ENCODE measurements around the gene DDB1.

DDB1 gene

DNA sequence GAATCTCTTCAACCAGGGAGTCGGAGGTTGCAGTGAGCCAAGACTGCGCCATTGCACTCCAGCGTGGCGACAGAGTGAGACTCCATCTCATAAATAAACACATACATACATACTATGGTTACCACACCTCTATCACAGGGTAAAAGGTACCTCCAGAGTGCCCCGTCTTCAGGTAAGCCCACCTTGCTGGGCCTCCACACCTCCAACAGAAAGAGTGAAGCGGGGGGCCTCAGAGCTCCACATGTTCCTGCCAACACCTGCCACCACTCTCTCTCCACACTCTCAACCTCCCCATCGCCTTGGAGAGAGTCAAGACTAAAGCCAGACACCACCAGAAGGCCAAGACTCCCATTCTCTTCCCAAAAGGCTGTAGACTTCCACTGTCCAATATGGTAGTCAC lies 27.5 kb downstream of the DDB1 start:
- no peak for DNase-seq
- no peak overlapping the region for H3K27ac Mint-ChIP-seq
- no peaks in the 10 kb centered on the region for H3K9me3 Mint-ChIP-seq
- H3K4me1 Mint-ChIP-seq (ENCODE audit: low read depth) = peaks cover 9% of the 10 kb centered on the region
- H3K36me3 Mint-ChIP-seq (ENCODE audit: low read depth) = no peaks in the 10 kb centered on the region
- H3K4me3 Mint-ChIP-seq = no peak overlapping the region
- no peaks in the 10 kb centered on the region for H3K27me3 Mint-ChIP-seq

DNA sequence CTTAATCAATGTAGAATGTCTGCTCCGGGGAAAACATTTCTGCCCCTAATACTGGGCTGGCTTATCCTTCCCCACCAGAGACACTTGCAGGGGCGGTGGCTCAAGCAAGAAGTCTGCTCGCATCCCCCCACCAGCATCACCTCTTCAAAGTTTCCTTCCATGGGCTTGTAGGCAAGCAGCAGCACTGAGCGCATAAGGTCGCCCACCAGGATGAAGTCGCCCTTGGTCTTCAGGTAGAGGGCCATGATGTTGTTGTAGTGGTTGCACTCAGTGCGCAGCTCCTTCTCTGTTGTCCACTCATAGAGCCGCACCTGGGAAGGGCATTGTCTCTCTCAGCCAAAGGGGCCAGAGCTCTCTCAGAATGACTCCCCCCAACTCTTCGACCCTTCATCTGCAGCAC lies 29.2 kb downstream of the DDB1 start:
- Mint-ChIP-seq H3K9me3 (no peaks in the 10 kb centered on the region), H3K27ac (no peak overlapping the region), H3K4me3 (no peak overlapping the region), H3K27me3 (no peaks in the 10 kb centered on the region), H3K36me3 (ENCODE audit: low read depth) (no peaks in the 10 kb centered on the region), H3K4me1 (ENCODE audit: low read depth) (peaks cover 15% of the 10 kb centered on the region)
- DNase-seq = no peak

DNA sequence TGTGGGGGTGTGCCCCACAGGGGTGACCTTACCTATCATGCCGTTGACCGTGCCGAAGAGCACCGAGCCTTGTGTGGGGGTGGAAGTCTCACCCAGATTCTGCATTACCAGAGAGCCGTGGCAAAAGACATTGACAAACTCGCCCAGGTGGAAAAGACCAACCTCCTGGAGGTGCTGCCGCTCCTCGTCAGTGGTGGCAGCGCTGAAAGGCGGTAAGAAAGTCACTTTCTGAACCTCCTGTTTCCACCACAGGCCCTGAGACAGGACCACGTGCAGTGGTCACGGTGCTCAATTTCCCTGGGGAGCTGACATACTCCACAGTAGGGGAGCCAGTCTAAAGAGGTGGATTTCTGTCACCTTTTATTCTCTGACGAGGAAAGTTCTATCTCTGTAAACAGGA lies 30.4 kb downstream of the DDB1 start:
- H3K4me3 Mint-ChIP-seq = no peak overlapping the region
- no peaks in the 10 kb centered on the region for H3K9me3 Mint-ChIP-seq
- no peaks in the 10 kb centered on the region for H3K27me3 Mint-ChIP-seq
- peaks cover 27% of the 10 kb centered on the region for H3K4me1 Mint-ChIP-seq (ENCODE audit: low read depth)
- no peak overlapping the region for H3K27ac Mint-ChIP-seq
- no peaks in the 10 kb centered on the region for H3K36me3 Mint-ChIP-seq (ENCODE audit: low read depth)
- DNase-seq = no peak

DNA sequence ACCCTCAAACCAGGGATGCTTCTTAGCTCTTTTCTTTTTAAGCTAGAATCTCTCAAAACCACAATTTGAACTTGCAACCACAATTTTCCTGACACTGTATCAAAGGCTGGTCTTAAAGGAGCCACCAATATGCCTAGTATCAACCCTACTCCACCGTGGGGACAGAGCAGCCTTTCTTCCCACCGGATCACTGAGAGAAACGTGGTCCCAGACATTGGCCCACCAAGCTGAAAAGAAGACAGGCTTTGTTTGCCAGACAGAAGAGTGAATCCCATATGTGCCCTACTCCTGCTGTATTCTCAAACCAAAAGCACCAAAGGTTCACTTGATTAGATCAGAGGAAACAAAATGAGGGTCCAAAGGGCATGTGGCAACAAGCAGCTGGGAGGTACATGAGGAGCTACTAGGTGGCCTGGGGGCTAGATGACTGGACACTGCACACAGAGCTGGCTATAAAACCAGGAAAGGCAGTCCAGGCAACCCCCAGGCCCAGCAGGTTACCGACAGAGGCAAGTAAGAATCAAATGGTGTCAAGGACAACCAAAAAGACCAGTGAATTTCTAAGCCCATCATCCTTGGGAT lies 34.2 kb downstream of the DDB1 start:
- Mint-ChIP-seq H3K36me3 (ENCODE audit: low read depth) (peaks cover 5% of the 10 kb centered on the region), H3K9me3 (no peaks in the 10 kb centered on the region), H3K27ac (no peak overlapping the region), H3K4me3 (no peak overlapping the region), H3K27me3 (peaks cover 6% of the 10 kb centered on the region), H3K4me1 (ENCODE audit: low read depth) (peaks cover 39% of the 10 kb centered on the region)
- DNase-seq = no peak

DNA sequence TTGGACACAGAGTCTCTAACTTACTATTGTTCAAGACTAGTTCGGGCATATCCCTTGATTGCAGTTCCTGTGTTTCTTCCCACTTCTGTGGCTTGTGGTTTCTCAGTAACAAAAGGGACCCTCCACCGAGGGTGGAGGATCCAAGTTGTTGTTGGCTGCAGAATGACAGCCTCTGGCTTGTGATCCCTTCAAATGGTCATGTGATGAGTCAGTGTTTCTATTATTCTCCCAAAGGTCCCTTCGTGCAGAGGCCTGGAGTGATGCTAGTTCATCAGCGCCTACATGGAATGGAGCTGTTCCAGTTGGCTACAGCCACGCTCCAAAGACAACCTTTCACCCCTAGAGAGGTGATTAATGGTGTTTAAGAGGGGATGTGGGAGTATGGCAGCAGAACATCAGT lies 35.2 kb downstream of the DDB1 start:
- peaks cover 45% of the 10 kb centered on the region for H3K4me1 Mint-ChIP-seq (ENCODE audit: low read depth)
- DNase-seq = no peak
- H3K9me3 Mint-ChIP-seq = no peaks in the 10 kb centered on the region
- H3K27ac Mint-ChIP-seq = peak overlapping the region; percentile 26
- H3K27me3 Mint-ChIP-seq = peaks cover 12% of the 10 kb centered on the region
- H3K4me3 Mint-ChIP-seq = no peak overlapping the region
- peaks cover 7% of the 10 kb centered on the region for H3K36me3 Mint-ChIP-seq (ENCODE audit: low read depth)

DNA sequence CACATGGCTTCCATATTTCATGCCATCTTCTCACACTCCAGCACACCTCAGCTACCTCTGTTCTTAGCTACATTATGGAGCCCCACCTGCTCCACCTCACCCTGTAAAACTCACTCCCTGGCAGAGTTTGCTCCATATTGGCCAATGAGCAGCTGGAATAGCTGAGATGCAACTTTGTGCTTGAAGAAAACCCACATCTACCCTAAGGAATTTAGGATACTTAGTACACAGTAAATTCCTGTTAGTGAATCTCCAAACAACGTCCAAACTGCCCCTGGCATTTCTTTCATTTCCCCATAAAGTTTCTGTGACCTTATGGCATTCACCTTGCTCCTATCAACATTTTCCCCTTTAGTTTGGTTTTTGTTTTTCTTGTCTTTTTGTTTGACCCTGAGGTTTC lies 35.6 kb downstream of the DDB1 start:
- Mint-ChIP-seq H3K27me3 (peaks cover 16% of the 10 kb centered on the region), H3K27ac (peak overlapping the region; percentile 26), H3K9me3 (no peaks in the 10 kb centered on the region), H3K4me3 (no peak overlapping the region), H3K36me3 (ENCODE audit: low read depth) (peaks cover 7% of the 10 kb centered on the region), H3K4me1 (ENCODE audit: low read depth) (peaks cover 48% of the 10 kb centered on the region)
- DNase-seq = no peak

DNA sequence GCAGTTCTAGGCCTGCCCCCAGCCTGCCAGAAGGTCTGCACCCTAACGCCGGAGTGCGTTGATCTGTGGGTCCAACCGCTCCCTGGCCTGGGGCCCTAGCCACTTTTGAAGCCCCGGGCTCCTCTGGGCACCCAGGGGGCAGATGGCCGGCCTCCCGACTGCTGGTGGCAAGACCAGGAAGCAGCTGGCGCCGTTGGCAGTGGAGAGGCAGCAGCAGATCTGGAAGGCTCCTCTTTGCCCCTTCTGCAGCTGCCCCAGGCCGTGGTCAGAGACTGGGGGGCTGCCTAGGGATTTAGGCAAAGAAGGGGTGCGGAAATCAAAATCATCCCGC lies 37.3 kb downstream of the DDB1 start:
- H3K4me3 Mint-ChIP-seq = peak overlapping the region; percentile 68
- peaks cover 10% of the 10 kb centered on the region for H3K36me3 Mint-ChIP-seq (ENCODE audit: low read depth)
- H3K27me3 Mint-ChIP-seq = peaks cover 30% of the 10 kb centered on the region
- no peaks in the 10 kb centered on the region for H3K9me3 Mint-ChIP-seq
- DNase-seq = no peak
- no peak overlapping the region for H3K27ac Mint-ChIP-seq
- peaks cover 46% of the 10 kb centered on the region for H3K4me1 Mint-ChIP-seq (ENCODE audit: low read depth)

DNA sequence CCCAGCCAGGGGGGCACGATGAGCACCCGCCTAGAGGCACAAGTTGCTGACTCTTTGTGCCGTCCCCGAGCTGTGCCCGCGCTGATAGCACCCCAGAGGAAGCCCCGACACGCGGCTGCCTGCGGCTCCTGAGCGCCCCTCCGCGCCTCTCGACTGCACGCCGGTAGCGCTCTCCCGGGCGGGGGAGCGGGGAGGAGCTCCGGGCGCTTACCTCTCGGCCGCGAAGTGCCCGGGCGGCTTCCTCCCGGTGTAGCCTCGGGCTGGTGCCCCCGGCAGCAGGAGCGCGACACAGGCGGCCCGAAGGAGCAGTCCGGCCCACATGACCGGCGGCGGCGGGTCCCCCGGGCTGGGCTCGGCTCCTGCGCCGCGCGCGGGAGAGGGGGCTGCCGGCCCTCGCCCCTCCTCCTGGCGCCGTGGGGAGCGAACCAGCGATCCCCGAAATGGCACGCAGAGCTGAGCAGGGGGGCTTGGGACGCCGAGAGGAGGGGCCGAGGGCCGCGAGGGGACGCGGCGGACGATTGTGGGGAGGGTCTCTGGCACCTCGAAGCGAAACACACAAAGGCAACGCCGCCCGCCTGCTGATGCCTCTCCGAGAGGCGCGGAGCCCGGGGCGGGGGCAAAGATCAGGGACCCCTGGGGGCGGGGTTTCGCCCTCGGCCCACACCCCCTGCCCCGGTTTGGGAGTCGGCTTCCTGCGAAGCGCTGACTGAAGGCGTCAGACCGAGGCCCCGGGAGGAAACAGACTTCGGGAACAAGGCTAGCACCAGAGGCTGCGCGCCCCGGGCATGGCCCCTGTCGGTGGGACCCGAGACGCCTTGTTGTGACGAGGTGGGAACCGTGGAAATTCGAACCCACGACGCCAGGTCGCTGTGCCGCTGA lies 37.9 kb downstream of the DDB1 start, which contains the start of gene VWCE:
TSS of gene VWCE (minus strand) at position 600 of the 879 bp plus-strand sequence. CDS start at position 321, 279 bp downstream.
- peak; percentile 86 for DNase-seq

DNA sequence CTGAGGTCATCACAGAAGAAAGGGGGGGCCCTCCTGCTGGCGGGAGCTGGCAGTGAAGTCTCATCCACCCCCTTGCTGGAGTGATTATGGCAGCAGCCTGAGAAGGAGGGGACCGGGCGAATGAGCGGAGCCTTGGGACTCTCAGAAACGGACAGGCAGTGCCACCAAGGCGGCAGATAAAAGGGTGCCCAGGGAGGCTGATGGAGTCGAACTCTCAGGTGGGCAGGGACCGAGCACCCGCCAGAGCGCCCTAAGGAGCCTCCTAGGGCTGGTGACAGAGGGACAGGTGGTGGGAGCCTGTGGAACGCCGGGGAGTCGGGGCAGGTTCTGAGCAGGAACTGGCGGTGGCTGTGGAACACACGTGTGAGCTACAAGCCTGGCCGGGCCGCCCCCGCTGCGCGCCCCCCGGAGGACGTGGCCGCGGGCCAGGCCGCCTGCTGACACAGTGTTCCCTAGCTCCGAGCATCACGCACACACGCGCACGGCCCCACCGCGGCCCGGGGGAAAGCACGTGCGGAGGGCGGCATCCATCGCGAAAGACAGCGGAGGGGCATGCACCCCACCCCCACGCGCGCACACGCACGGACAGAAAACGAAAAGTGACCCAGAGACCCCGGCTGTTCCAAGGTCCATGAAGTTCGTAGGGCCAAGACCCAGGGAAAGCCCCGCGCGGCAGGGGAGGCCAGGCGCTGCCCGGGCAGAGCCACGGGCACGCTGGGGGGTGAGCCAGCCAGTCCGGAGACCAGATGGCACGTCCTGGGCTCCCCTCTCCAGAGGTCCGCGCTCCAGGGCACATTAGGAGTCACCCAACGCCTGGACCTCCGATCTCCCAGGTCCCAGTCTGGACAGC lies 38.8 kb downstream of the DDB1 start:
- Mint-ChIP-seq H3K36me3 (ENCODE audit: low read depth) (peaks cover 14% of the 10 kb centered on the region), H3K4me3 (peak overlapping the region; percentile 85), H3K27ac (peak overlapping the region; percentile 87), H3K9me3 (no peaks in the 10 kb centered on the region), H3K4me1 (ENCODE audit: low read depth) (peaks cover 37% of the 10 kb centered on the region), H3K27me3 (peaks cover 30% of the 10 kb centered on the region)
- DNase-seq = peak; percentile 75

More for the DNA sequence above, 37.9 kb downstream of the DDB1 start, which contains the start of gene VWCE:
- peaks cover 42% of the 10 kb centered on the region for H3K4me1 Mint-ChIP-seq (ENCODE audit: low read depth)
- H3K4me3 Mint-ChIP-seq = peak within 1 kb of the TSS; percentile 85
- peaks cover 30% of the 10 kb centered on the region for H3K27me3 Mint-ChIP-seq
- H3K9me3 Mint-ChIP-seq = no peaks in the 10 kb centered on the region
- peaks cover 10% of the 10 kb centered on the region for H3K36me3 Mint-ChIP-seq (ENCODE audit: low read depth)
- peak within 1 kb of the TSS; percentile 87 for H3K27ac Mint-ChIP-seq

DNA sequence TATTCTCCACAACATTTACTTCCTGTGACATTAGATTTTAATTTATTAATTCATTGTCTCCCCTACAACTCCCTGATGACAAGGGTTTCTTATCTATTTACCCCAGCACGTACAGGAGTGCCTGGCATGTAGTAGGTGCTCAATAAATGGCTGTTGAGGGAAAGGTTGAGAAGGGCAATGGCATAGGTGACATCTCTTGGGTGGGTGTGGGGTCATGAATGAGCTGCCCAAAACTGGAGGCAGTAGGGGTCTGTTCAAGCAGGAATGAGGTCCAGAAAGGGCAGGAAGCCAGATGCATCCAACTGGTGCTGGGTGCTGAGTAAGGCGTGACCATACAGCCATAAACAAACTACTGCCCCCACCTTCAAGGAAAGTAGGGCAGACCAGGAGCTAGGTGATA lies 40.5 kb downstream of the DDB1 start:
- Mint-ChIP-seq H3K27me3 (peaks cover 30% of the 10 kb centered on the region), H3K4me1 (ENCODE audit: low read depth) (peaks cover 21% of the 10 kb centered on the region), H3K27ac (no peak overlapping the region), H3K4me3 (peak overlapping the region; percentile 85), H3K36me3 (ENCODE audit: low read depth) (peaks cover 23% of the 10 kb centered on the region), H3K9me3 (no peaks in the 10 kb centered on the region)
- no peak for DNase-seq

DNA sequence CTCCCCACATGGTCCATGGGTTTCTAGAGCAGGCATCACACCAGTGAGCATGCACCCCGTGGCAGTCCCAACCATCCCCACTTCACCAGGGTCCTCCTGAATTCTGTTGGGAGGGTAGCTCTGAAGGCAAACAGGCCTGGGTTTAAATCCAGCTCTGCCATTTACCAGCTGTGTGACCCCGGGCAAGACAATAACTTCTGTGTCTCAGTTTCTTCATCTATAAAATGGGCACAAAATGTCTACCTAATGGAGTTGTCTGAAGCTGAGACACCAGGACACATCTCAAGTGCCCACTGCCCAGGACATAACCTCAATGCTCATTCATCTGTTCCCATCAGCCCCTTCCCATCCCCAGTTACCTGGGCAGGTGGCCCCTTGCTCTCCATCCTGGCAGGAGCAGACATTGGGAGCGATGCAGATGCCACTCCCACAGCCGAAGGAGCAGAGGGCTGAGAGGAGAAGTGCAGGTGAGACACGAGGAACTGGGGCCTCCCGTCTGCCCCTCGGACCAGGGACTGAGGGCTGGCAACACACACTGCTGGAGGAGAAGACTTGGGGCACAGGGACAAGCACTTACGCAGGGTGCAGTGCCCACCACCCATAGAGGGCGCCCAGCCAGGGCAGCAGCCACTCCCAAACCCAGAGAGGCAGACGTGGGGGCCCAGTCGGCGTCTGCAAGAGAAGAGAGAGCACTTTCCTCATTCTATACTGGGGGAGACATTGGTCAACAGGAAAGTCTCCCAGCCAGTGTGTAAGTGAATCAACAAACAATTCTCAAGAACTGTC lies 41.8 kb downstream of the DDB1 start:
- H3K27me3 Mint-ChIP-seq = peaks cover 30% of the 10 kb centered on the region
- no peak overlapping the region for H3K4me3 Mint-ChIP-seq
- H3K4me1 Mint-ChIP-seq (ENCODE audit: low read depth) = peaks cover 19% of the 10 kb centered on the region
- H3K27ac Mint-ChIP-seq = no peak overlapping the region
- no peak for DNase-seq
- H3K36me3 Mint-ChIP-seq (ENCODE audit: low read depth) = peaks cover 30% of the 10 kb centered on the region
- H3K9me3 Mint-ChIP-seq = no peaks in the 10 kb centered on the region

DNA sequence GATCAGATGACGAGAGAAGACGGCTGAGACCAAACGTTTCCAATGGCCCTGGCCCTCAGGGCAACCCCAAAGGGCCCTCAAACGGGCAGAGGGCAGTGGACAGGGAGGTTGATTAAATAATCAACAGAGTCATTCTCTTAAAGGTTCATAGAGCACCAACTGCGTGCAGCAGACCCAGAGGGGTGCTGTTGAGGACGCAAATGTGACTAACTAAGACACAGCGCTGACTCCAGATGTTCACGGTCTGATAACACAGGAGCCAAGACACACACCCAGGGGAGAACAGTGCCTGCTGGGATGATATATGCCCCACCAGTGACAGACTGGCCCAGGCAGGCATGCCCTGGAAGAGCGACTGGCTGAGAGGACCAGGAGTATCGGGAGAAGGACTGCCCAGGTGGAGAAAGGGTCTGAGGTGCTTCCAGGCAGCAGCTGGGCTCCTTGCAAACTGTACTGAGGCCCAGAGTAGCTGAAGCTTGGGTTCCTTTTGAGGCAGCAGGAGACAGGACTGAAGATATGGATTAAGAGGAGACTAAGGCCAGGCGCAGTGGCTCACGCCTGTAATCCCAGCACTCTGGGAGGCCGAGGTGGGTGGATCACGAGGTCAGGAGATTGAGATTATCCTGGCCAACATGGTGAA lies 45.4 kb downstream of the DDB1 start:
- peaks cover 2% of the 10 kb centered on the region for H3K4me1 Mint-ChIP-seq (ENCODE audit: low read depth)
- peaks cover 53% of the 10 kb centered on the region for H3K36me3 Mint-ChIP-seq (ENCODE audit: low read depth)
- no peak for DNase-seq
- no peaks in the 10 kb centered on the region for H3K9me3 Mint-ChIP-seq
- no peak overlapping the region for H3K27ac Mint-ChIP-seq
- H3K4me3 Mint-ChIP-seq = no peak overlapping the region
- peaks cover 15% of the 10 kb centered on the region for H3K27me3 Mint-ChIP-seq

DNA sequence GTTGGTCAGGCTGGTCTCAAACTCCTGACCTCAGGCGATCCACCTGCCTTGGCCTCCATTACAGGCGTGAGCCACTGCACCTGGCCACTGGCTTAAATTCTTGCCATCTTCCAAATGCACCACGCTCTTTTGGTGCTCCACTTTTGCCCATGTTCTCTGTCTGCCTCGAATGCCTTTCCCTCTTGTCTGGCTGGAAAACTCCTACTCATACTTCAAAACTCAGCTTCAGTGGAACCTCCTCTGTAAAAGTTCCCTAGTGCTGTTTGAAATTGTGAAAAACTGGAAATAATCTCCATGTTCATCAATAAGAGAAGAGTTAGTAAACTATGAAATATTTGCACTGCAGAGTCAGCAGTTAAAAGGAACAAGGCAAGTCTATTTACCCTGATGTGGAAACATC lies 49.3 kb downstream of the DDB1 start:
- no peaks in the 10 kb centered on the region for H3K9me3 Mint-ChIP-seq
- no peaks in the 10 kb centered on the region for H3K4me1 Mint-ChIP-seq (ENCODE audit: low read depth)
- H3K27ac Mint-ChIP-seq = no peak overlapping the region
- H3K36me3 Mint-ChIP-seq (ENCODE audit: low read depth) = peaks cover 71% of the 10 kb centered on the region
- DNase-seq = no peak
- no peaks in the 10 kb centered on the region for H3K27me3 Mint-ChIP-seq
- H3K4me3 Mint-ChIP-seq = no peak overlapping the region
